Colonic mucosa (tissue), 4 donors: Measurements from ENCODE around the gene USP47. TPM values are rescaled to one million over a fixed set of nuclear protein-coding genes. Genes with fewer than 3 reads are reported as not detected.

ENCODE experiments used
- DNase-seq: peaks from one replicate; pipeline ENCODE4 v3.0.0-alpha.2; 2020
- H3K27ac ChIP-seq: fragments of 200-600 bp; one replicate; pipeline ENCODE4 v1.8.0; 2021
- H3K27me3 ChIP-seq: fragments of 200-600 bp; one replicate; pipeline ENCODE4 v1.8.0; 2021
- H3K36me3 ChIP-seq: fragments of 200-600 bp; one replicate; pipeline ENCODE4 v1.8.0; 2021
- H3K4me1 ChIP-seq: fragments of 200-600 bp; one replicate; pipeline ENCODE4 v1.8.0; 2021; ENCODE audit warnings: mild to moderate bottlenecking
- H3K4me3 ChIP-seq: fragments of 200-600 bp; one replicate; pipeline ENCODE4 v1.8.0; 2021
- H3K9ac ChIP-seq, 2 donors: one replicate each; pipeline ENCODE4 v1.7.0; 2013; ENCODE audit warnings: control low read depth in 2 of 2, low read depth in 2 of 2, low read length in 2 of 2
- H3K9me3 ChIP-seq: fragments of 200-600 bp; one replicate; pipeline ENCODE4 v1.8.0; 2021
- CTCF ChIP-seq: fragments of 200-600 bp; IDR thresholded peaks from one replicate; pipeline ENCODE4 v1.8.0; 2022; ENCODE audit warnings: antibody characterized with exemption, mild to moderate bottlenecking
- intact Hi-C: fragments of 100-400 bp; cut with DNase I; formaldehyde crosslinking; loops from one replicate; pipeline ENCODE4 v1.14.1; 2022
- total RNA-seq, 2 donors: library from RNA; stranded (reverse); fragmentation: NEBNext Ultra II Directional in 1 of 2; extraction: Animal tissue kit (Norgen Biotek cat#: 25700) in 1 of 2; gene quantifications; one replicate each; pipeline ENCODE4 v1.2.1, GENCODE V29; 2021
- donor health status: healthy.
- donor health status: DM: no; HTN: no; CAD: no.
- donor health status: DM: no; HTN: no; CAD: no.

The USP47 gene
- total RNA-seq, 2 donors from 2014 or later = 31.3 to 40.3 TPM

GRCh38 chr11:11839718-11840117 lies 2.1 kb upstream of the USP47 start:
- intact Hi-C loops = no loop called here
- no peak overlapping the region for H3K4me3 ChIP-seq

GRCh38 chr11:11841116-11841722 lies 553 bp upstream of the USP47 start:
- TF ChIP-seq CTCF = no peak
- Histone ChIP-seq H3K9ac (peak overlapping the region; percentile 81 to 94), H3K27ac (peak overlapping the region; percentile 98), H3K4me1 (peaks cover 6% of the 10 kb centered on the region), H3K9me3 (no peaks in the 10 kb centered on the region), H3K4me3 (peak overlapping the region; percentile 73), H3K27me3 (no peaks in the 10 kb centered on the region), H3K36me3 (no peaks in the 10 kb centered on the region)
- peak; percentile 69 for DNase-seq
- intact Hi-C loops = no loop called here

More at GRCh38 chr11:11839718-11840117, 2.1 kb upstream of the USP47 start:
- Histone ChIP-seq H3K36me3 (no peaks in the 10 kb centered on the region), H3K9ac (no peak overlapping the region), H3K4me1 (peaks cover 6% of the 10 kb centered on the region), H3K27me3 (no peaks in the 10 kb centered on the region), H3K27ac (no peak overlapping the region), H3K9me3 (no peaks in the 10 kb centered on the region)
- no peak for DNase-seq
- no peak for TF ChIP-seq CTCF

GRCh38 chr11:11842421-11843008 lies 743 bp downstream of the USP47 start:
- DNase-seq = peak; percentile 80
- peaks cover 6% of the 10 kb centered on the region for H3K4me1 ChIP-seq
- peak overlapping the region; percentile 98 for H3K27ac ChIP-seq

GRCh38 chr11:11843211-11843621 lies 1.4 kb downstream of the USP47 start:
- Histone ChIP-seq H3K4me1 (peaks cover 6% of the 10 kb centered on the region), H3K9me3 (no peaks in the 10 kb centered on the region), H3K36me3 (no peaks in the 10 kb centered on the region), H3K27ac (peak overlapping the region; percentile 98), H3K9ac (peak overlapping the region; percentile 81 to 94), H3K4me3 (peak overlapping the region; percentile 73), H3K27me3 (no peaks in the 10 kb centered on the region)
- no peak for TF ChIP-seq CTCF
- intact Hi-C loops = no loop called here
- DNase-seq = no peak

More at GRCh38 chr11:11842421-11843008, 743 bp downstream of the USP47 start:
- H3K27me3 ChIP-seq = no peaks in the 10 kb centered on the region
- intact Hi-C loops = no loop called here
- peak overlapping the region; percentile 73 for H3K4me3 ChIP-seq
- H3K9ac ChIP-seq = peak overlapping the region; percentile 81 to 94
- no peak for TF ChIP-seq CTCF
- no peaks in the 10 kb centered on the region for H3K36me3 ChIP-seq
- no peaks in the 10 kb centered on the region for H3K9me3 ChIP-seq

GRCh38 chr11:11843642-11844041 lies 1.9 kb downstream of the USP47 start:
- Histone ChIP-seq H3K27ac (peak overlapping the region; percentile 98), H3K4me3 (peak overlapping the region; percentile 73), H3K4me1 (peaks cover 6% of the 10 kb centered on the region), H3K27me3 (no peaks in the 10 kb centered on the region), H3K36me3 (no peaks in the 10 kb centered on the region), H3K9me3 (no peaks in the 10 kb centered on the region), H3K9ac (peak overlapping the region in 1 of 2 donors; percentile 94)
- no peak for DNase-seq
- intact Hi-C loops = no loop called here
- no peak for TF ChIP-seq CTCF
